ENCODE results near the gene CASKIN1. TPM values are rescaled to one million over a fixed set of nuclear protein-coding genes. Genes with fewer than 3 reads are reported as not detected.

The CASKIN1 gene
- total RNA-seq, 1 experiment from 2014 or later: 7.9 TPM

DNA sequence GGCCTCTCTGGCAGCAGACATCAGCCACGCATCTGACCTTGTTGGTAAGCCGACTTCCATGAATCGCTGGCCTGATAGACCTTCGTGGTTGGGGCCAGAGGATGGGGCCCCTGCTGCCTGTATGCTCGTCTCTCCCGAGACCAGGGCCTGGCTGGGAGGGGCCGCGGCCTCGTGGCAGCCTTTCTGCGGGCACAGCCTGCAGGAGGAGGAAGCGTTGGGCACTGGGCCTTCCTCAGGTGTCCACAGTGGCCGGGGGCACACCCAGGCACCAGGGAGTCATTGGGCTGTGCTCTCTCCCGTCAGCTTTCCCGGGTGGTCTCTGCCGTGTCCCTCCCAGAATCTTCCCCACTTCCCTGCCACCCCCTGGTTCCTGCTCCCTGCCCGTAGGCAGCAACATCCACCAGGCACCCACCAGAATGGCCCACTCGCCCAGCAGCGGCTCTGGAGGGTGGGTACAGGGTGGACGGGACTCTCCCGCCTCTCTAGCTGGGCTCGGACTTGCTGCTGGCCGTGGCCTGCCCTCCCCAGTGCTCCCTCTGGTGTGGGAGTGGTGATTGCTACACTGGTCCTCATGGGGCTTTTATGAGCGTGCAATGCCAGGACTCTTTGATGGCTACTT lies 33.3 kb upstream of the CASKIN1 start:
- Histone ChIP-seq H2BK120ac (ENCODE audit: low read depth, low read length, poor library complexity, severe bottlenecking) (no peak overlapping the region), H3K23me2 (ENCODE audit: insufficient read length, low read depth, low read length, poor library complexity, severe bottlenecking) (no peaks in the 10 kb centered on the region), H4K5ac (ENCODE audit: insufficient read length, low read depth, low read length) (no peak overlapping the region), H3K27me3 (ENCODE audit: insufficient read depth, low read length) (no peaks in the 10 kb centered on the region), H3K79me1 (ENCODE audit: insufficient read depth, low read depth, low read length, poor library complexity, severe bottlenecking) (no peaks in the 10 kb centered on the region), H3K56ac (ENCODE audit: insufficient read length, low read depth, low read length) (no peak overlapping the region), H3K23ac (ENCODE audit: insufficient read length, low read depth, low read length) (no peak overlapping the region), H2BK15ac (ENCODE audit: low read depth, low read length) (no peak overlapping the region), H3K4me2 (ENCODE audit: insufficient read depth, insufficient read length, low read length) (no peak overlapping the region), H3K9ac (ENCODE audit: extremely low read depth, insufficient read length, low read length) (no peak overlapping the region), H2BK20ac (ENCODE audit: low read depth, low read length, poor library complexity, severe bottlenecking) (no peak overlapping the region), H3K9me3 (ENCODE audit: control insufficient read depth, low read depth, low read length) (no peaks in the 10 kb centered on the region), H3K4me1 (ENCODE audit: insufficient read depth, low read length) (no peaks in the 10 kb centered on the region), H3K27ac (ENCODE audit: insufficient read length, low read depth, low read length) (no peak overlapping the region), H2BK12ac (ENCODE audit: insufficient read length, low read depth, low read length) (no peak overlapping the region), H2AFZ (ENCODE audit: low read length) (no peak overlapping the region), H4K91ac (ENCODE audit: insufficient read length, low read depth, low read length) (no peak overlapping the region), H3K4ac (ENCODE audit: low read depth, low read length) (no peak overlapping the region), H4K8ac (replicated peaks; ENCODE audit: insufficient read length, low read depth, low read length) (no peak overlapping the region), H2BK5ac (ENCODE audit: insufficient read length, low read length) (no peak overlapping the region), H3K18ac (ENCODE audit: insufficient read length, low read depth, low read length) (no peak overlapping the region), H3K79me2 (ENCODE audit: insufficient read depth, low read length) (peaks cover 3% of the 10 kb centered on the region; the same call in 1 of the 2 replicates), H3T11ph (ENCODE audit: low read length) (no peak overlapping the region), H2AK5ac (ENCODE audit: insufficient read length, low read length) (no peak overlapping the region), H4K20me1 (ENCODE audit: control insufficient read depth, insufficient read depth, insufficient read length) (no peaks in the 10 kb centered on the region), H3K14ac (ENCODE audit: insufficient read depth, low read length) (no peak overlapping the region)
- Mint-ChIP-seq H3K9me3 (no peaks in the 10 kb centered on the region), H3K4me3 (no peak overlapping the region), H3K27ac (peak overlapping the region in 1 of 3 experiments; percentile 64; a peak in 1 of 7 replicates), H3K27me3 (ENCODE audit: low read depth) (no peaks in the 10 kb centered on the region; the same call in 1 of the 2 replicates), H3K4me1 (no peaks in the 10 kb centered on the region; a peak in 1 of 4 replicates), H3K36me3 (ENCODE audit: insufficient read depth in 1 of 3, low read depth in 3 of 3) (peaks cover 0 to 25% (median 14%) of the 10 kb centered on the region in 3 experiments; a peak in 6 of 7 replicates)
- WGBS (ENCODE audit: extremely low coverage, insufficient read length, low lambda C conversion rate): no CpG with 5 or more reads among the region's 23 CpGs
- DNase-seq: no peak
- TF ChIP-seq, protein P1, sequence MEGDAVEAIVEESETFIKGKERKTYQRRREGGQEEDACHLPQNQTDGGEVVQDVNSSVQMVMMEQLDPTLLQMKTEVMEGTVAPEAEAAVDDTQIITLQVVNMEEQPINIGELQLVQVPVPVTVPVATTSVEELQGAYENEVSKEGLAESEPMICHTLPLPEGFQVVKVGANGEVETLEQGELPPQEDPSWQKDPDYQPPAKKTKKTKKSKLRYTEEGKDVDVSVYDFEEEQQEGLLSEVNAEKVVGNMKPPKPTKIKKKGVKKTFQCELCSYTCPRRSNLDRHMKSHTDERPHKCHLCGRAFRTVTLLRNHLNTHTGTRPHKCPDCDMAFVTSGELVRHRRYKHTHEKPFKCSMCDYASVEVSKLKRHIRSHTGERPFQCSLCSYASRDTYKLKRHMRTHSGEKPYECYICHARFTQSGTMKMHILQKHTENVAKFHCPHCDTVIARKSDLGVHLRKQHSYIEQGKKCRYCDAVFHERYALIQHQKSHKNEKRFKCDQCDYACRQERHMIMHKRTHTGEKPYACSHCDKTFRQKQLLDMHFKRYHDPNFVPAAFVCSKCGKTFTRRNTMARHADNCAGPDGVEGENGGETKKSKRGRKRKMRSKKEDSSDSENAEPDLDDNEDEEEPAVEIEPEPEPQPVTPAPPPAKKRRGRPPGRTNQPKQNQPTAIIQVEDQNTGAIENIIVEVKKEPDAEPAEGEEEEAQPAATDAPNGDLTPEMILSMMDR (conservative IDR thresholded peaks at IDR 0.05): no peak

Data from H9 (cell line).